HFFc6 (cell line): Measurements from ENCODE around the gene CNTNAP5. TPM values are rescaled to one million over a fixed set of nuclear protein-coding genes. Genes with fewer than 3 reads are reported as not detected.

Source experiments
- DNase-seq: peaks from one replicate; pipeline ENCODE4 v3.0.0-alpha.2; 2018
- H3K27ac Mint-ChIP-seq: 2 replicates; pipeline ENCODE4 v1.8.0; 2020; ENCODE audit warnings: mild to moderate bottlenecking, mixed read lengths
- H3K27me3 Mint-ChIP-seq: 2 replicates; pipeline ENCODE4 v1.8.0; 2021; ENCODE audit warnings: mild to moderate bottlenecking, moderate library complexity, mixed read lengths; ENCODE audit not compliant: insufficient read depth
- H3K36me3 Mint-ChIP-seq: 2 replicates; pipeline ENCODE4 v1.8.0; 2021; ENCODE audit warnings: low read depth, mixed read lengths
- H3K4me1 Mint-ChIP-seq: 2 replicates; pipeline ENCODE4 v1.8.0; 2020; ENCODE audit warnings: low read depth, mixed read lengths
- H3K4me3 Mint-ChIP-seq: 2 replicates; pipeline ENCODE4 v1.8.0; 2020; ENCODE audit warnings: mild to moderate bottlenecking, moderate library complexity, mixed read lengths
- H3K9me3 Mint-ChIP-seq: 2 replicates; pipeline ENCODE4 v1.8.0; 2020; ENCODE audit warnings: mild to moderate bottlenecking, mixed read lengths
- CTCF ChIP-seq: fragments of 200-600 bp; sonication (generic); IDR thresholded peaks from 2 replicates; pipeline ENCODE4 v1.5.0; 2021; ENCODE audit warnings: antibody characterized with exemption, mild to moderate bottlenecking
- total RNA-seq, 6 experiments: library from RNA; stranded (reverse); fragmentation: NEBNext Ultra II Directional; extraction: Animal tissue kit (Norgen Biotek cat#: 25700); gene quantifications; 2 replicates in 1 of 6; 3 replicates in 5 of 6; pipeline ENCODE4 v1.2.3, GENCODE V29; 2021

Gene CNTNAP5
- total RNA-seq, 6 experiments from 2014 or later, result not detected

DNA sequence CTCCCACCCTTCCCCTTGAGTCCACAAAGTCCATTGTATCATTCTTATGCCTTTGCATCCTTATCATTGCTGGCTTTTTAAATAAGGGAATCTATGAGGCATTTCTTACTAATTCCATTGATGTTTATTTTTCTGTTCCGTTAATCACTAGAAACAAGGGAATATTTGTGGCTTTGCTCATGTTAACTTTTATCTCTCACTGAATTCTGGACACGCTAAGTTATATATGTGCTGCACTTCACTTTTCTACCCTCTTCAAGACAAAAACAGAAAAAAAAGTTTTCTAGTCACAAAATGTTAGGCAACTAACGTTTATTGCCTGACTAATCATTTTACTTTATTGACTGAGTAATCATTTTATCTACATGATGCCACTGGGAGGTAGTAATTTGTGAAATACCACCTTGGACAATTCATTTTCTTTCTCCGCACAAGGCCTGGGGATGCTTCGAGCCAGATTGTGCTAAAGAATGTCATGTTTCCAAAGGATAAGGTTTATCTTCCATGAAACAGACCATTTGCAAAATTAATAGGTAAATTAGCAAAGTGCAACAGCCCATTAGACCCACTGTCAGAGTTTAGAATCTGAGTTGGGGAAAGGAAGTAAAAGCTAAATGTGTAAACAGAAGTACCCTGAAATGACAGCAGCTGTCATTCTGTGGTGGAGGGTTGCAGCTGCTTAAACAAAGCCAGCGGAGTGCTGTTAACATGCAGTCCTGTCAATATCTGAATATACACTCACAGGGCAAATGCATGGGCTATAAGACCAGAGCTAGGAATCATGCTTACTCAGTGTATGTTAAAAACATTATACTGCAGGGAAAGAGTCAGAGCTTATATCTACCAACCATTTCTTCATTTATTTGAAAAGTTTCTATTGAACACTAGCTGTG, 658.7 kb downstream of the CNTNAP5 start:
- Mint-ChIP-seq H3K36me3 (no peaks in the 10 kb centered on the region), H3K27ac (no peak overlapping the region), H3K27me3 (no peaks in the 10 kb centered on the region), H3K9me3 (peaks cover 78% of the 10 kb centered on the region), H3K4me3 (no peak overlapping the region), H3K4me1 (no peaks in the 10 kb centered on the region)
- no peak for DNase-seq
- no peak for TF ChIP-seq CTCF

- H3K9me3 Mint-ChIP-seq, result peaks cover 83% of the 10 kb centered on the region
- H3K27me3 Mint-ChIP-seq, result no peaks in the 10 kb centered on the region
- peaks cover 11% of the 10 kb centered on the region; the same call in 1 of the 2 replicates for H3K36me3 Mint-ChIP-seq
- no peak overlapping the region for H3K27ac Mint-ChIP-seq
- TF ChIP-seq CTCF, result no peak
- DNase-seq, result no peak
- H3K4me3 Mint-ChIP-seq, result no peak overlapping the region
- no peaks in the 10 kb centered on the region for H3K4me1 Mint-ChIP-seq
Measured at GRCh38 chr2:124689348-124689747, 664.3 kb downstream of the CNTNAP5 start.

GRCh38 chr2:124692216-124692615, 667.1 kb downstream of the CNTNAP5 start:
- Mint-ChIP-seq H3K4me1 (no peaks in the 10 kb centered on the region), H3K27me3 (no peaks in the 10 kb centered on the region), H3K4me3 (no peak overlapping the region), H3K9me3 (peaks cover 71% of the 10 kb centered on the region), H3K27ac (no peak overlapping the region), H3K36me3 (peaks cover 11% of the 10 kb centered on the region; the same call in 1 of the 2 replicates)
- TF ChIP-seq CTCF, result no peak
- no peak for DNase-seq

DNA sequence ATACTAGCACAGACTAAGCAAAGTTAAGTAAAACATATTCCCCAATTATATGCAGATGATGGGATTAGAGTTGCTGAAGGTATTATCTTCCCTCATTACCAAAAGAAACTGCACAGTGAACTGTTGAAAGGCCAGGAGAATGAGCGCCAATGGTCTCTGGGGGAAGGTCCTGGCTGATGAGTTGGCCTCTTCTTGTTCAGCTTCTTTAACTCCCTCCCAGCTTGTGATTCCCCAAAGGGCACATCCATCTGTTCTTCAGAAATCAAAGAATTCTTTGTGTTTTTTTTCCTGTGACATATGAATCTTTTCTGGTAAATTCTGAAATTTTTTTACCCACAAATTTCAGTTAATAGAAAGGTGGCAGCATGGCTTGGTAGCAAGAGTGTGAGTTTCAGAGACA, 667.6 kb downstream of the CNTNAP5 start:
- H3K36me3 Mint-ChIP-seq, result peaks cover 11% of the 10 kb centered on the region; the same call in 1 of the 2 replicates
- peaks cover 73% of the 10 kb centered on the region for H3K9me3 Mint-ChIP-seq
- no peak overlapping the region for H3K4me3 Mint-ChIP-seq
- H3K27ac Mint-ChIP-seq, result no peak overlapping the region
- TF ChIP-seq CTCF, result no peak
- no peak for DNase-seq
- H3K27me3 Mint-ChIP-seq, result no peaks in the 10 kb centered on the region
- no peaks in the 10 kb centered on the region for H3K4me1 Mint-ChIP-seq

DNA sequence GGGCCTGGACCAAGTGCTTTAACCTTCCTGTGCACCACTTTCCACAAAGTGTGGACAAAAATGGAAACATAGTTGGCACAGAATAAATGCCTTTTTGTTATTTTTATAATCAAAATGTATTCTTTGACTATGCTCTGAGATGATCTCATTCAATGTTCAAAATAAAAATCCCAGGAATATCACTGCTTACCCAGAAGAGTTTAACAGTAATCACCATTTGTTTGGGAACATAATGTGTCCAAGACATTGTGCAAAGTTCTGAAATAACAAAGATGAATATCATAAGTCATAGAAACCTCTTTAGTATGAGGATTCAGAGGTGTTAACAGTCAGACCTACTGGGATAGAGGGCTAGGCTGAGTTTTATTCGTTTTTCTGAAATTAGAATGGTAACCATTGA, 668.1 kb downstream of the CNTNAP5 start:
- H3K27me3 Mint-ChIP-seq, result no peaks in the 10 kb centered on the region
- H3K27ac Mint-ChIP-seq, result no peak overlapping the region
- no peaks in the 10 kb centered on the region for H3K4me1 Mint-ChIP-seq
- no peak for TF ChIP-seq CTCF
- peaks cover 11% of the 10 kb centered on the region; the same call in 1 of the 2 replicates for H3K36me3 Mint-ChIP-seq
- H3K9me3 Mint-ChIP-seq, result peaks cover 75% of the 10 kb centered on the region
- no peak overlapping the region for H3K4me3 Mint-ChIP-seq
- no peak for DNase-seq
